Fibroblast of the aortic adventitia (primary cell): ENCODE results near the gene GALNT2. TPM values are rescaled to one million over a fixed set of nuclear protein-coding genes. Genes with fewer than 3 reads are reported as not detected.

Experiments
- DNase-seq: peaks from one replicate; pipeline ENCODE4 v3.0.0-alpha.2; 2010; ENCODE audit warnings: low read depth
- H3K4me3 ChIP-seq: 2 replicates; pipeline ENCODE4 v1.5.1; 2011; ENCODE audit warnings: low read depth, mild to moderate bottlenecking, control low read depth, low read length, moderate library complexity
- total RNA-seq: library from RNA; depleted of rRNA; stranded (reverse); fragments of >200 nt; gene quantifications from 2 replicates; pipeline ENCODE4 v1.2.3, GENCODE V29; 2012; ENCODE audit warnings: low replicate concordance
- TF ChIP-seq, protein P1 (sequence below): IDR thresholded peaks from 2 replicates; pipeline ENCODE4 v1.5.1; 2011; ENCODE audit warnings: mild to moderate bottlenecking, low read length, control low read depth, inconsistent platforms; ENCODE audit not compliant: insufficient read depth

GALNT2 gene
- total RNA-seq, 1 donor: 68.1 TPM

DNA sequence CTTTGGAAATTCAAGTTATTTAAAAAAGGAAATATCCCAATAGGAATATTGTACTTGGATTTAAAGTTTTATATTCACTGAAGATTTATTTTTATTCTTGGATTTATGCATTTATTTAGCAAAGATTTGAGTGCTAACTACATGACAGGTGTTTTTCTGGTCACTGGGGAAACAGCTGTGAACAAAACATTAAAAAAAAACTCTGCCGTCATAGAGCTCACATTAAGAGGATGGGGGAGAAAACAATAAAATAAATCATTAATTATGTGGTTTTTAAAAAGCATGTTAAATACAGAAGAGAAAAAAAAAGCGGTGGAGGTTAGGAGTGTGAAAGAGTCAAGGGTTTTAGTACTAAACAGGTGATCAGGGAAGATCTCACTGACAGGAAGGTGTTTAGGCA lies 149.9 kb downstream of the GALNT2 start:
- no peak for DNase-seq
- H3K4me3 ChIP-seq: no peak overlapping the region
- TF ChIP-seq, protein P1, sequence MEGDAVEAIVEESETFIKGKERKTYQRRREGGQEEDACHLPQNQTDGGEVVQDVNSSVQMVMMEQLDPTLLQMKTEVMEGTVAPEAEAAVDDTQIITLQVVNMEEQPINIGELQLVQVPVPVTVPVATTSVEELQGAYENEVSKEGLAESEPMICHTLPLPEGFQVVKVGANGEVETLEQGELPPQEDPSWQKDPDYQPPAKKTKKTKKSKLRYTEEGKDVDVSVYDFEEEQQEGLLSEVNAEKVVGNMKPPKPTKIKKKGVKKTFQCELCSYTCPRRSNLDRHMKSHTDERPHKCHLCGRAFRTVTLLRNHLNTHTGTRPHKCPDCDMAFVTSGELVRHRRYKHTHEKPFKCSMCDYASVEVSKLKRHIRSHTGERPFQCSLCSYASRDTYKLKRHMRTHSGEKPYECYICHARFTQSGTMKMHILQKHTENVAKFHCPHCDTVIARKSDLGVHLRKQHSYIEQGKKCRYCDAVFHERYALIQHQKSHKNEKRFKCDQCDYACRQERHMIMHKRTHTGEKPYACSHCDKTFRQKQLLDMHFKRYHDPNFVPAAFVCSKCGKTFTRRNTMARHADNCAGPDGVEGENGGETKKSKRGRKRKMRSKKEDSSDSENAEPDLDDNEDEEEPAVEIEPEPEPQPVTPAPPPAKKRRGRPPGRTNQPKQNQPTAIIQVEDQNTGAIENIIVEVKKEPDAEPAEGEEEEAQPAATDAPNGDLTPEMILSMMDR: no peak

DNA sequence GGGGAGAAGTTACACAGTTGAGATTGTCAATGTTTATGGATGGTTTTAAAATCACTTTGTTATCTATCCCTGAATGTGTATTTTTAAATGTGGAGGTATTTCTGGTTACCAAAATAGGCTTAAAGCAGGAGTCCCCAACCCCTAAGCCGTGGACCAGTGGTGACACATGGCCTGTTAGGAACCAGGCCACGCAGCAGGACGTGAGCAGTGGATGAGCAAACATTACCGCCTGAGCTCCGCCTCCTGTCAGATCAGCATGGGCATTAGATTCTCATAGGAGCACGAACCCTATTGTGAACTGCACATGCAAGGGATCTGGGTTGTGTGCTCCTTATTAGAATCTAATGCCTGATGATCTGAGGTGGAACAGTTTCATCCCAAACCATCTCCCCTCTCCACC lies 151.6 kb downstream of the GALNT2 start:
- no peak for DNase-seq
- H3K4me3 ChIP-seq: no peak overlapping the region
- TF ChIP-seq, protein P1: no peak

DNA sequence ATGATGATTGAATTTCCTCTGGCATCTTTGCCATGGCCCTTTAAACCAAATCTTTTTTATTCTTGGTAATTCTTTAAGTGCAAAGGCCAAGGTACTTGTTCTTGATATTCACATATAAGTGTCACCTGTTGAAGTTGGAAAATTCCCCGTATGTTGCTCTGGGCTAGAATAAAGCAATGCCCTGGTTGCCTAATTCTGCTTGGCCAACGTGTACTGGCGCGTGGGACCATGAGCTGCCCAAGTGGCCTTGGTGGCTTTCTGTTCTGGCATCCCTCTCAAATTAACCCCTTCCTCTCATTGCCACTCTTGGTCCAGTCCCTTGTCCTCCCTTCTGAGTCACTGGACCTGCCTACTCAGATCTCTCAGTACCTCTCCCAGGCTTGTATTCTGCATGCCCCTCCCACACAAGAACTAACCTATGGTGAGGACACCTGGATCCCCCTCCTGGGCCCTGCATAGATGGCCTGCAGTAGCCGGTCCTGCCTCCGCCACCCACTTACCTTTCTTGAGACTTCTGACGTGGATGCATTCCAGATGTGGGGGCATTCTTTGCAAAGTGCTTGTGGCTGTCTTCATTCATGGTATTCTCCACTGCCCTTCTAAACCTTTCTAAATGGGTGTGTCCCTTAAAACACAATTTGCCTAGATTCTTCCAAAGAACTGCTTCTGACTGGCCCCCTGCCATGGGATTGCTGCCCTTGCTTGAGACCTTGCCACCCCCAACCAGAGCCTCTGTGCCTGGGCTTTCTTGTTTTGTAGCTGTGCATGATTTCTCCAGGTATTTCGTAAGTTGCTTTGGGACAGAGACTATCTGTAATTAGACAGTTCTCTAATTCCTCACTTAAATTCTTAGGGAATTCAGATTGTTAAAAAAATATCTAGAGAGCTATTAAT lies 152.4 kb downstream of the GALNT2 start:
- TF ChIP-seq, protein P1: no peak
- H3K4me3 ChIP-seq: no peak overlapping the region
- DNase-seq: no peak

DNA sequence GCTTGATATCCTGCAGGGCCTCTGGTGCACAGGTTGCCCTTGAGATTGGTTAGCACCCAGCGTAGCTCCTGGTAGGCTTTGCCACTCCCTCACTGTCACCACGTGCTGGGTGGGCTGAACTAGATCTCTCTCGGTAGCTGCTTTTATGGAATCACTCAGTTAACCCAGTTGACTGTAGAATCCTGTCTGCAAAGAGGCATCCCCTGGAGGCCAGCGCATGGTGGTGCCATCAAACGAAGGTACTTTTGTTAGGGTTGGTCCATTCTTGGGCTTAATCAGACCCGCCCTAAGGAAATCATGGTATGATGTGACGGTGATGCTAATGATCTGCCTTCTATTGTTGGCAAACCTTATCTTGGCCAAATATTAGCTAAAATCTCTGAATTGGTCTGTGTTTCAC lies 153.4 kb downstream of the GALNT2 start:
- H3K4me3 ChIP-seq: no peak overlapping the region
- no peak for DNase-seq
- TF ChIP-seq, protein P1: no peak

DNA sequence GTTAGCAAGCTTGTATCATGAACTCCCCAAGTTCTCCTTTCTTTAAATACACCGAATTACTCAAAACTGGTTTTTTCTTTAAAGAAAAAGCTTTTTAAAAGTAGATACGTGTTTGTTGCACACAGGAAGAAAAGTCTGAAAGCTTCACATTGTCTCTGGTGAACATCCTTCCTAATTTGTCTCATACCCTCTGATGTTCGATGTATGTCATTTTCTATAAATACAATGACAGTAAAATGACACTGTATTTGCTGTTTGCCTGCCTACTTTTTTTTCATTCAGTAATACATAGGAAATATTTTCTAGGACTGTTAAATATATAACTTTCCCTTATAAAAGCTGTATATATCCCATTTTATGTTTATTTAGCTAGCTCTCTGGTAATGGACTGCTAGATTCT lies 153.9 kb downstream of the GALNT2 start:
- TF ChIP-seq, protein P1: no peak
- H3K4me3 ChIP-seq: no peak overlapping the region

DNA sequence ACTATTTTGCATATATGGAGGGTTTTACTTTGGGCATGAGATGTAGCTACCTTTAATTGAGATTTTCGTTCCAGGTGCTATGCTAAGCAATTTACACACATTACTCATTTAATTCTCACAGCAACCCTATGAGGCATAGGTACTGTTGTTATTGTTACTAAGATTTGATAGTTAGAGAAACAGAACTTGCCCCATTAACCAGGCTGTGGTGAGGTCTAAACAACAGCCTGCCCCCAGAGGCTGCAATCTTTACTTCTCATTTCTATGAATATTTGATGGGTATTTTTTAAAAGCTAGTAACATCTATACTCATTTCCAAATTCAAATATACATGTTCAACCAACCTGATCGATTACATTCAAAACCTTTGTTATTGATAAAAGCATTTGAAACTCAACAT lies 155.6 kb downstream of the GALNT2 start:
- DNase-seq: no peak
- H3K4me3 ChIP-seq: peak overlapping the region; percentile 40
- TF ChIP-seq, protein P1: peak; percentile 42

More for the DNA sequence above, 153.9 kb downstream of the GALNT2 start:
- DNase-seq: no peak
